Activated CD8-positive, alpha-beta memory T cell treated with anti-CD3 and anti-CD28 coated beads, Interleukin-2, amount 50 U/mL, for 24 hours (primary cell): ENCODE measurements around the gene ABCC2.
"Not testable (repeated sequence)": the region's sequence is repeated elsewhere in the genome, so short reads cannot be mapped to it uniquely, and the experiment has no call there.

Experiments used
- DNase-seq: peaks from one replicate; pipeline ENCODE4 v3.0.0-alpha.2; 2020; ENCODE audit errors: extremely low read depth

Gene ABCC2

GRCh38 chr10:99782447-99783286, at the start of gene ABCC2:
Gene ABCC2 (plus strand): TSS chr10:99782640. CDS start chr10:99782845, 205 bp downstream.
- no peak for DNase-seq

- DNase-seq, result no peak
Measured at GRCh38 chr10:99733366-99733765, 49.1 kb upstream of the ABCC2 start.

- DNase-seq, result not testable (repeated sequence)
Measured at GRCh38 chr10:99734111-99734510, 48.3 kb upstream of the ABCC2 start.

- no peak for DNase-seq
Measured at GRCh38 chr10:99740260-99740659, 42.2 kb upstream of the ABCC2 start.

- no peak for DNase-seq
Measured at GRCh38 chr10:99740933-99741559, 41.4 kb upstream of the ABCC2 start.

DNA sequence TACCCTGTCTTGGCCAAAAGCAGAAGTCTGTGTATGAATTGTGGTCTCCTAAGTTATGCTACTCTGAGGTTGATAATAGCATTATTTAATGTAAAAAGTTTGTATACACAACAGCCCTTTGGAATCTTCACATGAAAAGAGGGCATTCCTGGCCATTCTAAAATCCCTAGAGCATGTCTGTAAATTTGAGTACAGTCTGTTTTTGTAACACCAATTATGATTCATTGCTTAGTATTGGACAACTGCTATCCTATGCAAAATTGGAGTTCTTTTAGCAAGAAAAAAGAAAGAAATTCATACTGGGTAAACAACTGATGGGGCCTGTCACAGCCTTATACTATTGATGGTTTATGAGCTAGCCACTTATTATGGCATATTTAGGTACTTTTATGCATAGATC, 40.2 kb upstream of the ABCC2 start:
- DNase-seq, result no peak

DNA sequence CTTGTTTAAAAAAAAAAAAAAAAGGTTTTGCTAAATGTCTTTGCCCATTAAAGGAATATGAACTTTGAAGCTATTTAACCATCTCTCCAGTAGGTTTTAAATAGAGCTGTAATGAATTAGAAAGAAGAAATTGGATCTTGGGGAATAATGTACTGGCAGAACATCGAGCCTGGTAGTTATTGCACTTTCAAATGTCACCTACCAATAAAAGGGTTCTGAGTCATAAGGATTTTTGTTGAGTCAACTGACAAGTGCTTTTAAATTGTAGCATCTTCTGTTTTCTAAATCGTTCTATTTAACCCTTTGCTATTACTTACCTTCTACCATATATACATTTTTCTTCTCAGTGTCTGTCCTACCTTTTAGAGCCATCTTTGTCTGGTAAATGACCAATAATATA, 39.7 kb upstream of the ABCC2 start:
- DNase-seq, result no peak

GRCh38 chr10:99743841-99744240, 38.6 kb upstream of the ABCC2 start:
- no peak for DNase-seq

DNA sequence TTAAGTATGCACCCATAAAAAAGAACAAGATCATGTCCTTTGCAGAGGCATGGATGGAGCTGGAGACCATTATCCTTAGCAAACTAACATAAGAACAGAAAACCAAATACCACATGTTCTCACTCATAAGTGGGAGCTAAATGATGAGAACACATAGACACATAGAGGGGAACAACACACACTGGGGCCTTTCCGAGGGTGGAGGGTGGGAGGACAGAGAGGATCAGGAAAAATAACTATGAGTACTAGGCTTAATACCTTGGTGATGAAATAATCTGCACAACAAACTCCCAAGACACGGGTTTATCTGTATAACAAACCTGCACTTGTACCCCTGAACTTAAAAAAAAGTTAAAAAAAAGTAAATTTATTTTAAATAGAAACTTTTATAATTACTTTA, 36.3 kb upstream of the ABCC2 start:
- DNase-seq, result not testable (repeated sequence)

- no peak for DNase-seq
Measured at GRCh38 chr10:99748823-99749451, 33.5 kb upstream of the ABCC2 start.

DNA sequence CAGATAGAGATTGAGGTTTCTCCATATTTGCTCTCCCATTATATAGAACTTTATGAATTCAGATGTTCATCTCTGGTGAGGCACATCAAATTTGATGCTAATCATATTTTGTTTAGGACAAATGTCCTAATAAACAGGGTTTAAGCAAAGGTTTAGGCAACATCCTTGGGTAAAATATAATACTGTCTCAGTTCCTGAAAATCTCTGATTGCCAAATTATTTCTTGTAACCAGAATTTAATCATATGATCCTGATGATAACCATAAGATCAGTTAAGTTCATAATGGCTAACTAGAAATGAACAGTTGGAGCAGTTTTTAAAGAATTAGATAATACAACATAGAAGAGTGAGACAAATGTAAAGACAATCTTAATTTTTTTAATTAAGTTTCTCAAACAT, 31.8 kb upstream of the ABCC2 start:
- no peak for DNase-seq

GRCh38 chr10:99754670-99755069, 27.8 kb upstream of the ABCC2 start:
- DNase-seq, result no peak

- DNase-seq, result no peak
Measured at GRCh38 chr10:99756159-99756558, 26.3 kb upstream of the ABCC2 start.

- no peak for DNase-seq
Measured at GRCh38 chr10:99758211-99758891, 24.1 kb upstream of the ABCC2 start.

DNA sequence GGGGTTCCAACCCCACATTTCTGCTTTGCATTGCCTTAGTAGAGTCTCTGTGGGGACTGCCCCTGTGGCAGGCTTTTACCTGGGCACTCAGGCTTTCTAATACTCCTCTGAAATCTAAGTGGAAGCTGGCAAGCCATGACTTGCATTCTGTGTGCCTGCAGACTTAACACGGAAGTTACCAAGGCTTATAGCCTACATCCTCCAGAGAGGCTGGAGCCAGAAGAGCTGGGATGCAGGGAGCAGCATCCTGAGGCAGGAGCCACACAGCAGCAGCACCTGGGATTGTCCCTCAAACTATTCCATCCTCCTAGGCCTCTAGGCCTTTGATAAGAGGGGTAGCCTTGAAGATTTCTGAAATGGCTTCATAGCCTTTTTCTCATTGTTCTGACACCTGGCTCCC, 22.1 kb upstream of the ABCC2 start:
- DNase-seq, result no peak

GRCh38 chr10:99761365-99761764, 21.1 kb upstream of the ABCC2 start:
- no peak for DNase-seq

GRCh38 chr10:99765672-99766301, 16.7 kb upstream of the ABCC2 start:
- DNase-seq, result no peak

DNA sequence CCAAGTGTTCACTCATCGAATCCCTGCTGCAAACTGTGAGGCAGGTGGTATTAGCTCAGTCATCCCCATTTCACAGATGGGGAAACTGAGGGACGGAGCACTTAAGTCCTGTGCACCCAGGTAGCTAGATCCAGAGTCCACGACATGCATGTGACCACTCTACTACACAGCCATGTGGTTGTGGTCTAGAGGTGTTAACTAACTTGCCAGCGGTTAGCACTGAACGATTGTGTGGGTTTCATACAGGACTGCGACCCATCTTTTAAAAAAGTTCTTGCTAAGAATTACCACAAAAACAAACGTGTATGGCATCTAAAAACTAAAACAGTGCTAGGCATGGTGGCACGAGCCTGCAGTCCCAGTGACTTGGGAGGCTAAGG, 16.1 kb upstream of the ABCC2 start:
- DNase-seq, result no peak

- no peak for DNase-seq
Measured at GRCh38 chr10:99767901-99768300, 14.5 kb upstream of the ABCC2 start.

GRCh38 chr10:99768556-99768955, 13.9 kb upstream of the ABCC2 start:
- no peak for DNase-seq

DNA sequence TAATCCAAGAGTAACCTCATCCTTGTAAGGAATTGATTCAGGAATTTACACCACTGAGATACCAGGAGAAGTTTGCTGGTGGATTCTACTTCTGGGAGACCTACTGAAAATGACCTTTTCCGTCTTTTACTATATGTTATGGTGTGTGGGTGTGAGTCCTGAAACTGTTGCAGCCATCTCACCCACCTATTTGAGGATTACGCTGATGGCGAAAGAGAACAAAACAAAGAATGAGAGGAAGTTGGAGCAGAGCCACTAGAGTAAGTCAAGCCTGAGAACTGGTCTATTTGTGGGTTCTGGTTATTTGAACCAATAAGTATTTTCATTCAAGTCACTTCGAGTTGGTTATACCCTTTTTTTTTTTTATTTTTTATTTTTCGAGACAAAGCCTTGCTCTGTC, 12.7 kb upstream of the ABCC2 start:
- no peak for DNase-seq
